GM20000 (cell line): ENCODE results near the gene CDKAL1.

Source experiments
- DNase-seq: peaks from one replicate; pipeline ENCODE4 v3.0.0; 2012; ENCODE audit warnings: low spot score
- TF ChIP-seq, protein P1 (sequence below): IDR thresholded peaks from 2 replicates; pipeline ENCODE4 v1.5.1; 2012; ENCODE audit warnings: mild to moderate bottlenecking, control low read depth; ENCODE audit errors: extremely low read depth, missing control alignments

The CDKAL1 gene

DNA sequence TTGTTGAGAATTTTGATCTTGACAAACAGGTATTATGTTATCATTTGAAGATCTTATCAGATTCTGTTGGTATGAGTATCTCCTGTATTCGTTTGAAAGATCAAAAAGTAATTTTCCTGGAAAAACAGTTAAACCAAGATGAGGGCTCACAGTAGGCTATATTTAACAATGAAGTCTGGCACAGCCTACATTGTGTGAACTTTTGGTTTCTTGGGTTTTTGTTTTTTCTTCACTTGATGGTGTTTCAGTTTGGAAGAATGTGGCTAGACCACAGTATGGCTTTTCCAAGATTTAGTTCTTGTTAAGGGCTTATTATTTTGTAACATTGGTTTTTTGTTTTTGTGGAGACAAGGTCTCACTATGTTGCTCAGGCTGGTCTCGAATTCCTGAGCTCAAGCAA is 306.4 kb downstream of the CDKAL1 start:
- no peak for DNase-seq
- TF ChIP-seq, protein P1, sequence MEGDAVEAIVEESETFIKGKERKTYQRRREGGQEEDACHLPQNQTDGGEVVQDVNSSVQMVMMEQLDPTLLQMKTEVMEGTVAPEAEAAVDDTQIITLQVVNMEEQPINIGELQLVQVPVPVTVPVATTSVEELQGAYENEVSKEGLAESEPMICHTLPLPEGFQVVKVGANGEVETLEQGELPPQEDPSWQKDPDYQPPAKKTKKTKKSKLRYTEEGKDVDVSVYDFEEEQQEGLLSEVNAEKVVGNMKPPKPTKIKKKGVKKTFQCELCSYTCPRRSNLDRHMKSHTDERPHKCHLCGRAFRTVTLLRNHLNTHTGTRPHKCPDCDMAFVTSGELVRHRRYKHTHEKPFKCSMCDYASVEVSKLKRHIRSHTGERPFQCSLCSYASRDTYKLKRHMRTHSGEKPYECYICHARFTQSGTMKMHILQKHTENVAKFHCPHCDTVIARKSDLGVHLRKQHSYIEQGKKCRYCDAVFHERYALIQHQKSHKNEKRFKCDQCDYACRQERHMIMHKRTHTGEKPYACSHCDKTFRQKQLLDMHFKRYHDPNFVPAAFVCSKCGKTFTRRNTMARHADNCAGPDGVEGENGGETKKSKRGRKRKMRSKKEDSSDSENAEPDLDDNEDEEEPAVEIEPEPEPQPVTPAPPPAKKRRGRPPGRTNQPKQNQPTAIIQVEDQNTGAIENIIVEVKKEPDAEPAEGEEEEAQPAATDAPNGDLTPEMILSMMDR = no peak

DNA sequence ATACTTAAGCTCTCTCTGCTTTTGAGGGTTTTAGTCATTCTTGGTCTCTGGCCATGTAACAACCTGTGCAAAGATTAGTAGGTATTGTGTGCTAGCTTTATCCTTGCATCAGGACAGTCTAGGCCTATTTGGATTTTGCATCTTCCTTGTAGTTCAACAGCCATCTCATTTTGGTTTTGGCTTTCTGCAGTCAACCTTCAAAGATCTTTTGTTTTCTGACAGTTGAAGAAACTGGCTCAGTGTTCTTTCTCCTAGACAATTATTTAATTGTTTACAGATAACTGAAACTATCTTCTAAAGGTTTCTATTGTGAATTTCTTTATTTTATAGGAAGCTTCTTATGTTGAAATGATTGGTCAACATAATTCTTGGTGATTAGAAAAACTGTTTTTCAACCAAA is 307.5 kb downstream of the CDKAL1 start:
- TF ChIP-seq, protein P1 = no peak
- no peak for DNase-seq

DNA sequence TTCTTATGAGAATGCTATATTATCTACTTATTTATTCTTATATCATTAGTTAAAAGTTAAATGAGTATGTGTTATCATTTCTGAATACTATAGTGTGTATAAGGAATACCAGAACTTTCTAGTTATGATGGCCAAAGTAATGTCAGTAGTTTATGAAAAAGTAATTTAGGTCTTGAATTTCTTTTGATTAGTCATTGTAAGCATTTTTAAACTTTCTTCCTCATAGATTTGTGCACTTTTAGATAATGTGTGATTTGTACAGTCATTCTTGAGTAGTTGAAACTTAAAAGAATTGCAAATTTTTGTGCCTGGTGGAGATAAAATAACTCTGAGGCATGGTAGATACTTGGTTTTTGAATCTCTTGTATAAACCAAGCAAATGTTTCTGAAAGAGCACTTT is 311.3 kb downstream of the CDKAL1 start:
- no peak for DNase-seq
- TF ChIP-seq, protein P1 = no peak

DNA sequence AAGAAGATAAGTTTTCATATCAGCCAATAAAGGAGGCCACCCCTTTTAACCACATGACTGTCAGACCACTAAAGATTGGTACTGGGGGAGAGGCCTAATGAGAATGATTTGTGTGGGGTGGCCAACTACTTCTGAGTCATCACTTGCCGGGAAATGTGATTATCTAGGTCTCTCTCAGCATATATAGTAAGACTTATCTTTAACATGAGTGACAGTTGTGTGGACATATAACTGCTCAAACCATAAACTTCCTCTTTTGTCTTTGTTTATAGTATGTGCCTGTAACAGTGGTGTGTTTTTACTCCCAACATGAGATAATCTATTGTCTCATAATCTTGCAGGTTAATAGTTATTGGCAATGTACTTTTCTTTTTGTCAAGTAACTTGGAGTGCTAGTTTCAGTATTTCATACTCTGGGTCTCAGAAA is 312.4 kb downstream of the CDKAL1 start:
- TF ChIP-seq, protein P1 = no peak
- DNase-seq = peak; percentile 16

DNA sequence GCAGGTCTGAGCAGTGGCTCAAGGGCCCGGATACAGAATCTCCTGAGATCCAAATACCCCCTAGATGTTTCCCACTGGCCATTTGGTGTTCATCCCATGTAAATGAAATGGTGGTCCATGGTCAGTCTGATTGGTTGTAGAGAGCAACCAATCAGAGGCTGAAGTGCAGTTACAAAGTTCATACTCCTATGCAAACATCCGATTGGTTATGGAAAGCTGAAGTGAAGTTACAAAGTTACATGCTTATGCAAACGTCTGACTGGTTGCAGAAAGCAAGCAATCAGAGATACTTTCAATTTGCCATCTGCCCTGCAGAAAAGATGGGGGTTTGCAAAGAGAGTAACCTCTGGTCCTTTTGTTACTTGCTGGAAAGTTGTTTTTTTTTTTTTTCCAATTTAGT is 313.6 kb downstream of the CDKAL1 start:
- DNase-seq = no peak
- TF ChIP-seq, protein P1 = no peak

DNA sequence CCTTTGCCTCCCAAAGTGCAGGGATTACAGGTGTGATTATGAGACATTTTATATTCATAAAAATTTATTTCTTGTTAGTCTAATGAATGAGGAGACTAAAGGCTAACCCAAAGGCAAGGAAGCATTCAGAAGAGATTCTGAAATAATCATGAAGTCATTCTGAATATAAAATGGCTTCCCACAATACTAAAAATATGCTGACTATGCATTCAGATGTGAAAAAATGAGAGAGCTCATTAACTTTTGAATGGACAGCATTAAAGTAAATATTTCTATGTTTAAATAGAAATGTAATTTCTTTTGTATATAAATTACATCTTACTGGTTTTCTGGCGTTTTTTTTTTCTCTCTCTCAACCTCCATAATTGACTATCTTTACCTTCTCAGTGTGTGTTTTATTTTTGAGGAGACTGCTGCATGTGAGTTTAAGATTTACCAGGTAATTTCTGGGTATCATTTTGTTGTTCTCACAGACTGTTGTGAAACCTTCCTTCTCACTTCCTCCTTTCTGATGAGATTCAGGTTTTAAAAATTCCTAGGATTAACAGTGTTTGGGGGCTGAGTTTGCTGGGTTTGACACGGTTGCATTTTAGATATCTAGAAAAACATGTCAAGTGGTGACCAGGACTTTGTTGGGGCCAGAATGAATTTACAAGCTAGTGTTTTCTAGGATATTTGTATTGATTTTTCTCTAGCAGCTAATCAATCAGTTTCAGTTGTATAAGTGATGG is 316.6 kb downstream of the CDKAL1 start:
- TF ChIP-seq, protein P1 = no peak
- DNase-seq = no peak

DNA sequence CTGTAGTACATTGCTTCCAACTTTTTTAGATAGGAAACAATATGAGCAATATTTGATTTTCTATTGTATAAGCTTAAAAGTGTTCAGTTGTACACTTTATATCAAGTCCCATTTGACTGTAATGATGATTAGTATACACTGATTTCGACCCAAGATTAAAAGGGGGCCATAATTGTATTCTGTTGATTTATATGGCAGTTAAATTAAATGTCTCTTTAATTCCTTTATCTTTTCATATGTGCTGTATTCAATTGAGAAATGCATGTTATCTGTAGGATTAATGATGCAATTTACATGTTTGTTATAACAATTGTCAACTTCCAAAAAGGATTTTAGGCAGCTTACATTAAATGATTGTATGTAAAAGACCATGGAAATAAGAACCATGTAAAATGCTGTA is 317.5 kb downstream of the CDKAL1 start:
- TF ChIP-seq, protein P1 = no peak
- DNase-seq = no peak
